HG03060 (cell line): ENCODE results near the gene WDR90.
"Not testable (repeated sequence)": the region's sequence is repeated elsewhere in the genome, so short reads cannot be mapped to it uniquely, and the experiment has no call there.

Source experiments
- ATAC-seq: cut with Tn5 transposase; IDR thresholded peaks from one replicate; pipeline ENCODE4 v1.9.1; 2021; ENCODE audit warnings: low read depth, moderate number of reproducible peaks; ENCODE audit not compliant: unreplicated experiment

WDR90 gene

DNA sequence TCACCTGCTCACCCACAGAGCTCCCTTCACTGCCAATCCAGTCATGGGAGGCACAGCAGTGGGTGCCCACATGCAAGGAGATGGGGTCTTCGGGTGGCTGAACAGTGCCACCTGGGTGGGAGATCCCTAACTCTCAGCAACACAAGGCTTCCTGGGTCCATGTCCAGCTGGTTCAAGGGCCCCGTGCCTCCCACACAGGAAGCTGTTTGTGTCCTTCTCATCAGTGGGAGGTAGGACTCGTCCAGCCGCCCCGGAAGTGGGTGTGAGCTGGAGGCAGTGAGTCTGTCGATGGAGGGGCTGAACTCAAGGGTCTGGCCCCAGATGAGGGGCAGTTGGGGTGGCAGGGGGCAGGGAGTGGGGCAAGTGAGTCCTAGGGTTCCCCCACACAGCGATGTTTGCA is 54.9 kb downstream of the WDR90 start:
- no peak for ATAC-seq

DNA sequence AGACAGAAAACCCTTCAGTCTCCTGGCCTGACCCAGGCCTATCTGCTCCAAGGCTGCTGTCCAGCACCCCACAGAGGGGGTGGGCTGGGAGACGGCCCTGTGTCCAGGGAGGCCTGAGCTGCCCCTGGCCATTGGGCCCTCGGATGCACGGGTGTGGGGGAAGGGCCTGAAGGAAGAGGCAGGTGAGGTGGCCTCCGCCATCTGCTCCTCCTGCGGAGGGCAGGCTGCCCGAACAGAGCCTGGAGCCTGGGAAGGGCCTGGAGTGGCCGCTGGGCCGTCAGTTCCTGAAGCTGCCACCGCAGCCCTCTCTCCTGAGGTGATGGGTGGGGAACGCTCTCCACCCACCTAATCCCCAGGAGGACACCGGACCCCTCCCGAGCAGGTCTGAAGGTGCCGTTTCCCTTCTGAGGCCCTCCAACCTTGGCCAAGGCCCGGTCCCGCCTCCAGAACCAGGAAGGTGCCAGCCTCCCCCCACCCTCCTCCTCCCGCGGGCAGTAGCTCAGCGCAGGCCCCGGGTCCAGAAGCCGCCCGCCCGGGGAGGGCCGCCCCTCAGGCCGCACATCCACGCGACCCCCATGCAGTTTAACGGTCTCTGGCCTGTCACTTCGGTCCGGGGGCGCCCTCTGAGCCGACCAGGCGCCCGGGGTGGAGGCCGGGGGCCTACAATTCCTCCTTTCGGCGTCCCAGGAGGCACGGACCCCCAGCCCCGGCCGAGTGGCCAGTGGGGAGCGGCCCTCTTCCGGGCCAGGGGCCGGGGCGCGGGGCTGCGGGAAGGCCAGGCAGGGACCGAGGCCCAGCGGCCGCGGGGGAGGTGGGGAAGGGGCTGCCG is 55.6 kb downstream of the WDR90 start:
- ATAC-seq = no peak

DNA sequence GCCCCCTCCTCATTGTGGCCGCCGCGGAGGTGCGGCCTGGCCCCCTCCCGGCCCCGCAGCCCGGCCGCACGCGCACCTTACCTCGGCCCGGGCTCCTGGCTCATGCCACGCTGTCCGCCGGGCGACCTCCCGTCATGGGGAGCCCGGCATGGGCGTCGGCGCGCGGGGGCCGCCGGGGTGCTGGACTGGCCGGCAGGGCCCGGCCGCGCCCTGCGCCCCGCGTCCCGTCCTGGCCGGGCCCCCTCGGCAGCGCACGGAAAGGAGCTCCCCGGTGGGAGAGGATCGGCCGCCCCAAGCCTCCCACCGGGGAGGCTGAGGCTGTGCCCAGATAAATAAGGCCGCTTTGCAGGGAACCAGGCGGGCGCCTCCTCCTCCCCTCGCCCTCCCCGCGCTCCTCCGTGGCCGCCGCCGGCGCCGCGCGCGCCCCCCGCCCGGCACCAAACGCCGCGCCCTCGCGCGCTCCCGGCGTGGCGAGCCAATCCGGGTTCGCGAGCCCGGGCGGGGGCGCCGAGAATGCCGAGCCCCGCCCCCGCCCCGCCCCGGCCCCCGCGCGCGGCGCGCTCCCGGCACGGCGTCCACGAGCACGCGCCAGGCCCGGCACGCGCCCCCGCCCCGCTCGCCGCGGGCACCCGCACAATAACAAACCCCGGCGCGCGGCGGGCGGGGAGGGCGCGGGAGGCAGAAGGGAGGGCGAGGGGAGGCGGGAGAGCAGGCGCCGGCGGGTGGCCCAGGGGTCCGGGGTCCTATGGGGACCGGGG is 56.4 kb downstream of the WDR90 start, which contains the start of gene FBXL16:
Gene FBXL16, minus strand, starts transcription at position 371 of the 758 bp plus-strand sequence. CDS start 8,396 bp downstream, outside the sequence.
- no peak for ATAC-seq

DNA sequence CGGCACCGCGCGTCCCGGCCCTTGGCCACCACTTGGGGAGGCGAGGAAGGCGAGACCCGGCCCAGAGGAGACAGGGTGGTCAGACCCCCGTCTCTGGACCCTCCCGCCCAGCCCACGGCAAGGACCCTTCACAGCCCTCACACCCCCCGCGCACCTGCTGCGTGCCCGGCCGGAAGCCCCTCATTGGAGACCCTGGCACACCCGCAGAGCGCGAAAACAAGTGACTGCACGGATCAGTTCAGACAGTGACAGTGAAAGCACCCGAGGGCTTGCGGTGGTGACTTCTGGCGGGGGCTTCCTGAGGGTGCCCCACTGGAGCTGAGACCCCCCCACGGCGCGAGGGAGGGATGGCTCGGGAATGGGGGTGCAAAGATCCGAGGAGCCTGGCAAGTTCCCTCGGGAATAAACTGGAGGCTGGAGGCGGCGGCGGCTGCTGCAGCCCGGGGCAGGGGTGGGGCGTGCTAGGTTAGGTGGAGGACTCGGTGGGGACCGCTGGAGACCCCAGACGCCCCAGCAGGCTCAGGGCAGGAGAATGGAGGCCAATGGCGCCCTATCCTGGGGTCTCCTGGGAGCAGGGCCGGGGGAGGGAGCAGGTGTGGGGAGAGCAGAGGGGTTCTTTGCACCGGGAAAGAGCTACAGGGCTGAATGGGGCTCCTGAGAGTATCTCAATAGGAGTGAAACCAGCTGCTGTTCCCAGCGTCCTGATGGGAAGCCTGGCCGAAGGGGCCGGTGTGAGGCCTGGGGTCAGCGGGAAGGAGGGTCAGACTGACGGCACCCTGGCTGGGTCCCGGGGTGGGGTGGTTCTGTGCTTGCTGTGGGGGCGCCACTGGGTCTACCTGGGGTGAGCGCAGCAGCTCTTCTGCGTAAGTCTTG is 57.3 kb downstream of the WDR90 start:
- no peak for ATAC-seq

DNA sequence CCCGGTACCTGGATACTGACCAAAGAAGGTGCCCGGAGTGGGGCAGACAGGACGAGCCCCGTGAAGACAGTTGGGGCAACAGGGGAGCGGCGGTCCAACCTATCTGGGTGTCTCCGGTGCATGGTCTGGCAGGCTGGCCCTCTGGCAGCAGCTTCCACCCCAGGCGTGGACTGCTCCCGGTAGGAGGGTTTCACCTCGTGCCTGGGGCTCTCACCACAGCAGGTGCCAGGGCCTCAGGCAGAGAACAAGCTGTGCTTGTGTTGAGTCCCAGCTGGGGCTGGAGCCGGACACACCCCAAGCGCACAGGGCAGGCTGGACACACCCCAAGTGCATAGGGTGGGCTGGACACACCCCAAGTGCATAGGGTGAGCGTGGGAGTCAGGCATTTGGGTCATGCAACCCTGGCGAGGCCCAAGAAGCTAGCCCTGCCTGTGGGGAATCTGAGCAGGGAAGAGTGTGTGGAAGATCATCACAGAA is 57.9 kb downstream of the WDR90 start:
- no peak for ATAC-seq

DNA sequence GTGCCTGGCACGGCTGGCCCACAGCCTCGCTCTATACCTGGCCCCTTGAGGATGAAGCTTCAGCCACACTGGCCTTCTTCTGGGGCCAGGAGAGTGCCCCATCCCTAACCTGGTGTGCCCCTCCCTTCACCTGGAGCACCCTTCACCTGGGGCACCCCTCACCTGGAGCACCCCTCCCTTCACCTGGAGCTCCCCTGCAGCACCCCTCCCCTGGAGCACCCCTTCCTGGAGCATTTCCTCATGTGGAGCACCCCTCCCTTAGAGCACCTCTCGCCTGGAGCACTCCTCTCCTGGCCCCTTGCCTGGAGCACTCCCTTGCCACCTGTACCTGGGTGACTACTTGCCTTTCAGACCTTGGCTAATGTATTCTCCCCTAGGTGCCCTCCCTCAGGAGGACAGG is 58.9 kb downstream of the WDR90 start:
- ATAC-seq = no peak

DNA sequence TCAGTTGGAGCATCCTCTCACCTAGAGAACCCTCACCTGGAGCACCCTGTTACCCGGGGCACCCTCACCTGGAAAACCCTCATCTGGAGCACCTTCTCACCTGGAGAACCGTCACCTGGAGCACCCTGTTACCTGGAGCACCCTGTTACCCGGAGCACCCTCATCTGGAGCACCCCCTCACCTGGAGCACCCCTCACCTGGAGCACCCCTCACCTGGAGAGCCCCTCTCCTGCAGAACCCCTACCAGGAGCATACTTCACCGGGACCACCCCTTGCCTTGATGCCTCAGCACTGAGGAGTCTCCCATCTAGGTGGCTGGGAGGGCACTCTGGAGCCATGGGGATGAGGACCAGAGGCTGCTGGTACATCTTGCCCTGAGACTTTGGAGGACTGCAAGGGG is 59.8 kb downstream of the WDR90 start:
- ATAC-seq = no peak

DNA sequence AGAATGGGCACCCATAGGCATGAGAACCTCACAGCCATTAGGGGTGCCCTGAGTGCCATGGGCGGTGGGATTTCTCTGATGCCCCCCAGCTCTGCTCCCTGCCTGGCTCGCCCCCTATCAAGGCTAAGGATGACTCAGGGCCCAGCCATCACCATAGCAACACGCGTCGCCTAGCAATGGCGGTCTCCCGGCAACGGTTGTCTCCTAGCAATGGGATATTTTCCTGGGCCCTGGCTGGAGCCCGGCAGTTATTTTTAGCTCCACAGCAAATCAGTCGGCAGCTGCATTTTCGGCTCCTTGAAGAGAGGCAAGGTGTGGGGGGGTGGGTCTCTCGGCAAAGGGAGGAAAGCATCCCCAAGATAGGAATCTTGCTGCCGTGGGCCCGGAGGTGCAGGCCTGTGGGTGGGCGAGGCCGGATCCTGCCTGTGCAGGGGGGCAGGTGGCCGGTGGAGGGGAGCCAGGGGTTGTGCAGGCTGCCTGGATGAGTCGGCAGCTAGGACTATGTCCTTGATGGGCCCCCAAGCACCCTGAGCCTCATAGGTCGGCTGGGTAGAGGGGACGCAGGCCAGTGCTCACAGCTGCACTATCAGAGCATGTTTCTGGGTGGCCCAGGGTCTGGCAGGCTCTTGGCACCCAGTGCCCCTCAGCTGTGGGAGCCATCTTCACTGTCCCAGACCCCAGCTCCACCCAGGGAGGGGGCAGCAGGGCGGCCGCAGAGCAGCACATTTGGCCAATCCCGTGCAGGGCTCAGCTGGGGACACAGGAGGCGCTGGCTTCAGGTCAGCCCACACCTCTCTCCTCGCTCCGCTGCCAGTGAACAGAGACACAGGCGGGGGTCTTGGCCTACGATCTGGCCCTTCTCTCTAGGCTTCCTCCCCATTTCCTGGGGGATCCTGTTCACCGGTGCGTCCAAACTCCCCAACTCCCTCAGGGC is 60.7 kb downstream of the WDR90 start:
- ATAC-seq = no peak

DNA sequence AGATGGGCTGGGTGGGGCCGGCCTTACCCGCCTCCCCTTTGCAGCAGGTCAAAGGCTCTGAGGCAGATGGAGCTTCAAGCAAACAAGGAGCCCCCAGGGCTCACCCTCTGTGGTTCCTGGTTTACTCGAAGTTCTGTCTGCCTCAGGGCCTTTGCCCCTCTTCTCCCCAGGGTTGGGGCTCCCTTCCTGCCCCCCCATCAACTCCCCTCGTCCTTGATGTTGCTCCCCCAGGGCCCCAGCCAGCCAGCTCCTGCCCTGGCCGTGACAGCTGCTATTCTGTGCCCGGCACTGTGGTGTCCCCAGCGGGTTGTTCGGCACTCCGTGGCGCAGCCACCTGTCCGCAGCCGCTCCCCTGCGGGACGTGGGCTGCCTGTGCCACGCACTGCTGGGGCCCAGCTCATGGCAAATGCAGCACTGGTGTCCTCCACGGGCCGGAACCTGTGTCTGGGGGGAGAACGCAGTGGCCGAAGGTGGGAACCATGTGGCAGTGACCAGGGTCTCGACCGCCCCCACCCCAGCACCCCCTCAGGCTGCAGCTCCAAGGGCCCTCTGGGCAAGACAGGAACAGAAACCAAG is 61.4 kb downstream of the WDR90 start:
- ATAC-seq = no peak

DNA sequence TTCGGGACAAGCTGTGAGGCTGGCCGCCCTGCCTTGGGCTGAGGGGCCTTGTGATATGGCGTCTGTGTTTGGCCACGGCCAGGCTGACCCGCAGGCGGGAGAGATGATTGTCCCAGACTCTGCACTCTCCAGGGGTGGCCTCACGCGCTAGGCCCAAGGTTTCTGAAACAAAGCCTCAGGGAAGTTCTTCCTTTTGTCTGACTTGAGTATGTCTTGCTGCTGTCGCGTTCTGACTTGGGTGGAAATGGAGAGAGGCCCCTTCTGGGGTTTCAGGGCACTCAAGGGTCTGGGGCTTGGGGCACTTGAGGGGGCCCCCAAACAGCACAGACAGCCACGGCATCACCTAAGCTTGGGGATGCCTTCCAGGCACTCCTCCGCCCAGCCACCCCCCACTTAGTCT is 61.9 kb downstream of the WDR90 start:
- no peak for ATAC-seq

DNA sequence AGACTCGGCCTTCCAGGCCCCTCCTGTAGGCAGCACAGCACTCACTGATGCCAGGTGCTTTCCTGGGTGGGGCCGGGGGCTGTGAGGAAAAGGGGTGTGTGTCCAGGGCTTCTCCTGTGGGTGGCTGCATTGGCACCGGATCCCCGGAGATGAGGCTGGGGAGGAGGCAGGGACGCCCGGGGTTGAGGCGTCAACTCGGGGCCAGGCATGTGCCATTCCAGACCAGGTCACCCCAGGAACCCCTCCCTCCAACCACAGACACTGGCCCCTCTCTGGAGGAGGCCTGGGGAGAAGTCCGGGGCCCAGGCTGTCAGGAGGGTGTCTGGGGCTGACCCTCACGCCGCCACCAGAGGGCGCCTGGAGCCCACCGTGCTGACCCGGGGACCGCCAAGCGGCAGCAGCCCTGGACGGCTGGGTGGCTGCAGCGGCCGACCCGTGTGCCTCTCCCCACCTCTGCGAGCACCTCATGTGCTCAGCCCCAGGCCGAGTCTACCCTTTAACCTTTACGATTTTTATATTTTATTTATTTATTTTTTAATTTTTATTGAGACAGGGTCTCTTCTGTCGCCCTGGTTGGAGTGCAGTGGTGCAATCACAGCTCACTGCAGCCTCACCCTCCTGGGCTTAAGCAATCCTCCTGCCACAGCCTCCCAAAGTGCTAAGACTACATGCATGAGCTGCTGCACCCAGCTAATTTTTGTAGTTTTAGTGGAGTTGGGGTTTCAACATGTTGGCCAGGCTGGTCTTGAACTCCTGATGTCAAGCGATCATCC is 62.6 kb downstream of the WDR90 start:
- ATAC-seq = no peak

DNA sequence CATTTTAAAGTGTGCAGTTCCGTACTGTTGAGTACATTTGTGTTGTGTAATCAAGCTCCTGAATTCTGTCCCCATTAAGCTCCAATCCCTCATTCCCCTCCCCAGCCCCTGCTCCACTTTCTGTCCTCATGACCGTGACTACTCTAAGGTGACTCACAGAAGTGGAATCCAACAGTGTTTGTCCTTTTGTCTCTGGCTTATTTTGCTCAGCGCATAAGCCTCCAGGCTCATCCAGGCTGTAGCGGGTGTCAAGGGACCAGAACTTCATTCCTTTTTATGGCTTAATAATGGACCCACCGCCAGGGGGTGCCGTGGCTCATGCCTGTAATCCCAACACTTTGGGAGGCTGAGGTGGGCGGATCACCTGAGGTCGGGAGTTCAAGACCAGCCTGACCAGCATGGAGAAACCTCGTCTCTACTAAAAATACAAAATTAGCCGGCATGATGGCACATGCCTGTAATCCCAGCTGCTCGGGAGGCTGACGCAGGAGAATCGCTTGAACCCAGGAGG is 63.6 kb downstream of the WDR90 start:
- not testable (repeated sequence) for ATAC-seq

DNA sequence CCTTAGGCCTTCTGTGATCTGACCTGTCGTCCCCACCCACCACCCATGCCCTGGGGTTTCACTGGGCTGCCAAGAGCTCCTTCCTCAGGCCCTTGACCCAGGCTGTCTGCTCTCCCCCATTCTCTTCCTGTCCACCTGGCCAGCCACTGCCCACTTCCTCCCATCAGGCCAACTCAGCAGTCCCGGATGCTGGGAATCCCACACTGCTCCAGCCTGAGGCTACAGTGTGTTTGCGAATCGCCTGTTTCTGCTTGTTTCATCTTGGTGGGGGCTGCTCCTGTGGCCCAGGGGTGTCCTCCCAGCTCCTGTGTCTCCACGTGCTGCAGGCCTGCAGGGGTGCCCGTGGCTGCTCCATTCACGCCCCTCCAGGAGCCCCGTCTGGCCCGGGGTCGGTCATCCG is 64.9 kb downstream of the WDR90 start:
- ATAC-seq = no peak

DNA sequence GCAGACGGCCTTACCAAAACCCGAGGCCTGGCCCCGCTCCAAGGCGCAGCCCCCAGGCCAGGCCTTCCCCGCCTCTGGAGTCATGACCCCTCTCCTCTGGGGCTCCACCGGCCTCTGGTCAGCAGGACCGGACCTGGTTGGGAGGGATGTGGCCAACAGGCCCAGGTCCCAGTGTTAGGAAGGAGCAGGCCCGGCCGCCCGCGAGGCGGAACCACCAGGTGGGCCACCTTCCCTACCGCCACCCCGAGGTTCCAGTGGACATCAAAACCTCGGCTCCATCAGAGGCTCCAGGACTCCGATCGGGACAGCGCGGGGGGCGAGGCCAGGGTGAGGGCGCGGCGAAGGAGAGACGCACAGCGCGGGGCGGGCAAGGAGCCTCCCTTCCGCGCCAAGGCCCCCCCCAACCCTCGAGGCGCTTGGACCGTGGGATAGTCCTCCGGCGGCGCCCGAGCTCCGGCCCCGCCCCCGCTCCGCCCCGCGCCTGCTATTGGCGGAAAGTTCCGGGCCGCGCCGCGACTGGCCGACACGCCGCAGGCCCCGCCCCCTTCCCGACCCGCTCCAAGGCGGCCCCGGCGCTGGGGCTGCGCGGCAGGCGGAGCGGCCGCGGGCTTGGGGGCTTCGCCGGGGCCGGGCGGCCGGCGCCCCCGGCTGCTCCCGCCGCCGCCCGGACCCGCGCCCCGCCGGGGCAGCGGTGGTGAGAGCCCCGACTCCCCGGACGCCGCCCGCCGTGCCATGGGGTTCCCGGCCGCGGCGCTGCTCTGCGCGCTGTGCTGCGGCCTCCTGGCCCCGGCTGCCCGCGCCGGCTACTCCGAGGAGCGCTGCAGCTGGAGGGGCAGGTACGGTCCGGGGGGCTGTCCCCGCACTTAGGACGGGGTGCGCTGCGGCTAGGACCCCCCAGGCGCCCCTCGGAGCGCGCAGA is 65.7 kb downstream of the WDR90 start, which contains the start of gene METRN:
Gene METRN, plus strand, starts transcription at position 561 of the 919 bp plus-strand sequence. Its CDS starts 172 bp downstream, at position 733.
- ATAC-seq = no peak

DNA sequence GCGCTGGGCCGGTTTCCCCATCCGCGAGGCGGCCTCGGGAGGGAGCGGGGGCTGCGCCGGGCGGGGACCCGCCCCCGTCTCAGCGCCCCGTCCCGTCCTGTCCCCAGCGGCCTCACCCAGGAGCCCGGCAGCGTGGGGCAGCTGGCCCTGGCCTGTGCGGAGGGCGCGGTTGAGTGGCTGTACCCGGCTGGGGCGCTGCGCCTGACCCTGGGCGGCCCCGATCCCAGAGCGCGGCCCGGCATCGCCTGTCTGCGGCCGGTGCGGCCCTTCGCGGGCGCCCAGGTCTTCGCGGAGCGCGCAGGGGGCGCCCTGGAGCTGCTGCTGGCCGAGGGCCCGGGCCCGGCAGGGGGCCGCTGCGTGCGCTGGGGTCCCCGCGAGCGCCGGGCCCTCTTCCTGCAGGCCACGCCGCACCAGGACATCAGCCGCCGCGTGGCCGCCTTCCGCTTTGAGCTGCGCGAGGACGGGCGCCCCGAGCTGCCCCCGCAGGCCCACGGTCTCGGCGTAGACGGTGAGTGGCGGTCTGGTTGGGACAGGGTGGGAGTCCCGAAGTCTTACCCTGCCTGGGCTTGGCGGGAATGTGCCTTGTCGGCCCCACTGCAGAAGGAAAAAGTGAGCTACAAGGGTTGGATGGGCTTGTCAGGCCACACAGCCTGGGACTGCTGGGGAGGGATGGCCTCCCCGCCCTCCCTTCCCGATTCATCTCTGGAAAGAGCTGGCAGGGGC is 66.5 kb downstream of the WDR90 start:
- ATAC-seq = no peak

DNA sequence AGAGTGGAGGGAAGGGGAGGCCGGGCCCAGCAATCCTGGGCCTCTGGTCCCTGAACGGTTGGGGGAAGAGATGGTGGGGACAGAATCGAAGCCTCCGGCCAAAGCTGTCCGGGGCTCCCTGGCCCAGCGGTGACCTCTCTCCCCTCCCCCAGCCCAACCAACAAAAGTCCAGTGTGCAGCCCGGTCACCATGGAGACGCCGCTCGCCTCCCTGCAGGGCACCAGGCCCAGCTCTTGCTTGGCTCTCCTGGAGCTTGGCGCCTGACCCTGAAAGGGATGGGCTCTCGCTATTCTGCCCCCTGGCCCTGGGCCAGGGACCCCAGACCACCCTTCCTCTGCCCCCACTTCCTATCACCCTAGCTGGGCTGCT is 67.0 kb downstream of the WDR90 start:
- ATAC-seq = no peak
